GM12891 (cell line): ENCODE data around the gene CST8.

ENCODE experiments used
- POLR2A ChIP-seq: IDR thresholded peaks from 2 replicates; pipeline ENCODE4 v1.6.1; 2011; ENCODE audit warnings: low read depth, low read length, control low read depth
- POLR2AphosphoS5 ChIP-seq: IDR thresholded peaks from 2 replicates; pipeline ENCODE4 v1.6.1; 2011; ENCODE audit warnings: low read depth, low read length, control low read depth

GRCh38 chr20:23528867-23529431, 38.0 kb downstream of the CST8 start:
- TF ChIP-seq POLR2AphosphoS5 (no peak), POLR2A (no peak)
